IMR-90 (cell line): ENCODE data around the gene LGALS4. TPM values are rescaled to one million over a fixed set of nuclear protein-coding genes. Genes with fewer than 3 reads are reported as not detected.
A peak's percentile ranks its signal among the peaks of the same experiment; 100 is the strongest.

ENCODE experiments used
- ATAC-seq: fragments of 200-7000 bp; cut with Tn5 transposase; 2 replicates; pipeline ENCODE4 v1.9.1; 2020; ENCODE audit warnings: low read depth, mild to moderate bottlenecking, moderate library complexity
- BruUV-seq: library from RNA; stranded (reverse); fragments of 400-500 nt; replicated peaks from 2 replicates; lab custom pipeline; 2021; lab: Mats Ljungman, UMichigan
- CTCF ChIA-PET: fragments of 300-600 bp; formaldehyde crosslinking; extraction: SDS; loops from one replicate; lab custom pipeline; 2021; ENCODE audit warnings: antibody characterized with exemption; lab: Yijun Ruan, JAX
- POLR2A ChIA-PET: fragments of 300-600 bp; sonication (Branson Sonifier 250); formaldehyde crosslinking; loops from one replicate; lab custom pipeline; 2022; ENCODE audit warnings: antibody characterized with exemption; ENCODE audit not compliant: unreplicated experiment; lab: Charles Lee
- DNase-seq: peaks from one replicate; pipeline ENCODE4 v3.0.0; 2013
- H2AFZ ChIP-seq: replicated peaks from 2 replicates; pipeline ENCODE3; 2013; ENCODE audit warnings: low read length, mild to moderate bottlenecking; ENCODE audit not compliant: poor library complexity
- H2AK5ac ChIP-seq: 2 replicates; pipeline ENCODE4 v1.6.1; 2013; ENCODE audit warnings: low read depth, low read length, inconsistent platforms
- H2AK9ac ChIP-seq: replicated peaks from 2 replicates; pipeline ENCODE3; 2013; ENCODE audit warnings: mild to moderate bottlenecking, low read depth, low read length, moderate library complexity; ENCODE audit not compliant: poor library complexity
- H2BK120ac ChIP-seq: 2 replicates; pipeline ENCODE4 v1.6.1; 2013; ENCODE audit warnings: low read depth, low read length, inconsistent platforms
- H2BK15ac ChIP-seq: 3 replicates; pipeline ENCODE4 v1.6.1; 2013; ENCODE audit warnings: low read depth, low read length, inconsistent platforms
- H2BK20ac ChIP-seq: 2 replicates; pipeline ENCODE4 v1.6.1; 2013; ENCODE audit warnings: low read depth, mild to moderate bottlenecking, inconsistent platforms, low read length, moderate library complexity
- H2BK5ac ChIP-seq: 2 replicates; pipeline ENCODE4 v1.6.1; 2013; ENCODE audit warnings: mild to moderate bottlenecking, low read depth, low read length, inconsistent platforms; ENCODE audit not compliant: poor library complexity, severe bottlenecking
- H3K14ac ChIP-seq: replicated peaks from 2 replicates; pipeline ENCODE4 v1.6.1; 2013; ENCODE audit warnings: low read depth, low read length, inconsistent platforms
- H3K18ac ChIP-seq: 2 replicates; pipeline ENCODE4 v1.6.1; 2013; ENCODE audit warnings: low read depth, low read length, control low read depth
- H3K23ac ChIP-seq: 2 replicates; pipeline ENCODE4 v1.6.1; 2013; ENCODE audit warnings: low read depth, low read length, inconsistent platforms
- H3K27ac ChIP-seq: 2 replicates; pipeline ENCODE4 v1.5.1; 2013; ENCODE audit warnings: mild to moderate bottlenecking, control low read depth, low read length; ENCODE audit not compliant: insufficient read depth
- H3K27me3 ChIP-seq: 2 replicates; pipeline ENCODE4 v1.6.1; 2013; ENCODE audit warnings: low read length; ENCODE audit not compliant: control insufficient read depth, insufficient read depth
- H3K36me3 ChIP-seq: 2 replicates; pipeline ENCODE4 v1.6.1; 2013; ENCODE audit warnings: low read length, mixed read lengths; ENCODE audit not compliant: control insufficient read depth, insufficient read depth
- H3K4ac ChIP-seq: 2 replicates; pipeline ENCODE4 v1.6.1; 2013; ENCODE audit warnings: low read depth, low read length, inconsistent platforms
- H3K4me1 ChIP-seq: 2 replicates; pipeline ENCODE4 v1.6.1; 2013; ENCODE audit warnings: low read length, mixed read lengths; ENCODE audit not compliant: control insufficient read depth, insufficient read depth
- H3K4me2 ChIP-seq: 2 replicates; pipeline ENCODE4 v1.6.1; 2013; ENCODE audit warnings: low read depth, mild to moderate bottlenecking, control low read depth, low read length, moderate library complexity
- H3K4me3 ChIP-seq: 2 replicates; pipeline ENCODE4 v1.5.1; 2013; ENCODE audit warnings: low read depth, mild to moderate bottlenecking, control low read depth, low read length, moderate library complexity; ENCODE audit not compliant: insufficient read depth
- H3K56ac ChIP-seq: 2 replicates; pipeline ENCODE4 v1.6.1; 2013; ENCODE audit warnings: low read length, inconsistent platforms; ENCODE audit not compliant: insufficient read depth; ENCODE audit errors: extremely low read depth
- H3K79me1 ChIP-seq, 2 experiments: 2 replicates each; pipeline ENCODE4 v1.6.1; 2013; ENCODE audit warnings: low read length in 2 of 2, inconsistent platforms in 1 of 2, low read depth in 1 of 2
- H3K9ac ChIP-seq: 2 replicates; pipeline ENCODE4 v1.6.1; 2013; ENCODE audit warnings: low read depth, low read length, control low read depth
- H3K9me1 ChIP-seq: 2 replicates; pipeline ENCODE4 v1.6.1; 2013; ENCODE audit warnings: low read length, inconsistent platforms; ENCODE audit not compliant: insufficient read depth
- H3K9me3 ChIP-seq: 2 replicates; pipeline ENCODE4 v1.6.1; 2013; ENCODE audit warnings: low read length; ENCODE audit not compliant: control insufficient read depth, insufficient read depth
- H4K20me1 ChIP-seq: 2 replicates; pipeline ENCODE4 v1.6.1; 2013; ENCODE audit warnings: low read length, inconsistent platforms; ENCODE audit not compliant: insufficient read depth
- H4K5ac ChIP-seq: 2 replicates; pipeline ENCODE4 v1.6.1; 2013; ENCODE audit warnings: mild to moderate bottlenecking, low read depth, low read length, control low read depth
- H4K8ac ChIP-seq, 2 experiments: 2 replicates each; pipeline ENCODE4 v1.6.1; 2013; ENCODE audit warnings: low read depth in 2 of 2, low read length in 2 of 2, control low read depth in 1 of 2, inconsistent platforms in 1 of 2
- H4K91ac ChIP-seq: 2 replicates; pipeline ENCODE4 v1.6.1; 2013; ENCODE audit warnings: low read depth, low read length, inconsistent platforms; ENCODE audit not compliant: insufficient read depth
- BHLHE40 ChIP-seq: fragments of 150-350 bp; IDR thresholded peaks from 2 replicates; pipeline ENCODE4 v1.6.1; 2016; ENCODE audit warnings: mild to moderate bottlenecking, low read depth, low read length
- CEBPB ChIP-seq: IDR thresholded peaks from 2 replicates; pipeline ENCODE4 v1.6.1; 2012; ENCODE audit warnings: low read depth, low read length, improper control_type of control experiment
- CHD1 ChIP-seq: IDR thresholded peaks from 2 replicates; pipeline ENCODE4 v1.6.1; 2012; ENCODE audit warnings: low read depth, low read length, improper control_type of control experiment
- MAFK ChIP-seq: IDR thresholded peaks from 2 replicates; pipeline ENCODE4 v1.6.1; 2012; ENCODE audit warnings: low read depth, low read length, improper control_type of control experiment
- MXI1 ChIP-seq: IDR thresholded peaks from 2 replicates; pipeline ENCODE4 v1.6.1; 2012; ENCODE audit warnings: low read depth, mild to moderate bottlenecking, low read length, moderate library complexity, borderline replicate concordance
- RAD21 ChIP-seq: IDR thresholded peaks from 2 replicates; pipeline ENCODE4 v1.6.1; 2012; ENCODE audit warnings: low read length, improper control_type of control experiment
- RCOR1 ChIP-seq: IDR thresholded peaks from 2 replicates; pipeline ENCODE4 v1.6.1; 2012; ENCODE audit warnings: mild to moderate bottlenecking, low read length, improper control_type of control experiment; ENCODE audit not compliant: insufficient replicate concordance
- SMC3 ChIP-seq: fragments of 150-350 bp; IDR thresholded peaks from 2 replicates; pipeline ENCODE4 v1.6.1; 2016; ENCODE audit warnings: low read depth, mild to moderate bottlenecking, antibody characterized with exemption, low read length, moderate library complexity
- WGBS, 2 experiments: methylation state at CpG; one replicate each; pipeline versions ENCODE4 v1.1.5 to v1.1.7; 2013; ENCODE audit warnings: missing lambda C conversion rate in 2 of 2; ENCODE audit not compliant: insufficient read length in 1 of 2; ENCODE audit errors: extremely low coverage in 2 of 2; 5-methylcytosine and 5-hydroxymethylcytosine counted together
- dilution Hi-C: fragments of 300-500 bp; cut with HindIII; formaldehyde crosslinking; loops from one replicate; pipeline ENCODE4 v1.14.3; 2018; ENCODE audit warnings: low sequenced_read_pairs; ENCODE audit not compliant: unreplicated experiment
- in situ Hi-C: fragments of 300-500 bp; cut with MboI; formaldehyde crosslinking; loops from 3 replicates; pipeline ENCODE4 v1.14.3; 2019; ENCODE audit warnings: low sequenced_read_pairs, inconsistent platforms, mixed read lengths
- intact Hi-C: fragments of 100-400 bp; cut with micrococcal nuclease; formaldehyde crosslinking; loops from 2 replicates; pipeline ENCODE4 v1.10.0; 2022
- polyA plus RNA-seq, 3 experiments: library from polyadenylated mRNA; depleted of rRNA; stranded (reverse); fragments of >200 nt; gene quantifications; 2 replicates each; pipeline ENCODE4 v1.2.3, GENCODE V29; 2012; ENCODE audit warnings: low replicate concordance in 1 of 3
- total RNA-seq: library from RNA; depleted of rRNA; stranded (reverse); fragments of >200 nt; gene quantifications from 2 replicates; pipeline ENCODE4 v1.2.3, GENCODE V29; 2012
- TF ChIP-seq, protein P1 (sequence below): conservative IDR thresholded peaks from 2 replicates; pipeline ENCODE4 v1.5.1; 2012; ENCODE audit warnings: mild to moderate bottlenecking, low read depth, low read length, improper control_type of control experiment

LGALS4 gene
- total and polyA plus RNA-seq, 2 of the 4 experiments (the other 2 are of a cell fraction) = 0.29 TPM; not detected in 1

DNA sequence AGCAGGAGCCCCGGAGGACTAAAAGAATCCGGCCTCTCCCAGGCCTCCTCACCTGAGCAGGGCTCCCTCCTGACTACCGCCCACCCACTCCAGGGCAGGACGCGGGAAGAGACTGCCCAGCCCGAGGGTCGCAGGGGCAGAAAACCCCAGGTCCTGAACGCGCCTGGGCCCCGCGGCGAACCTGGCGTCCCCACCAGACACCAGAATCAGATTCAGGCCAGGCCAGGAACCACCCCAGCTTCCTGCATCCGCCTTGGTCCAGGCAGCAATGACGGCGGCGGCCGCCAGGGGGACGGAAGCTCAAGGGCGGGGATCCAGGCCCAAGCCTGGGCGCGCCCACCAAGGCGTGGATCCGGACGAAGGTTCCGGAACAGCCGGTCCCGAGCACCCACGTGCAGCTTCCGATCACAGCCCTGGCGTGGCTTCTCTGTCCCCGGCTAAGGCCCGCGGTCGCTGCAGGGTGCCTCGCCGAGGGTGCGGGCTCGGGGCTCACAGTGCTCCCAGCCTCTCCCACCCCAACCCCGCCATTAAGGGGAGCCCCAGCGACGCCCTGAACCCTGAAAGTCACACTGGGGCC lies 43.0 kb downstream of the LGALS4 start:
- no TSS peak for BruUV-seq
- Histone ChIP-seq H3K4me2 (no peak overlapping the region; the same call in 1 of the 2 replicates), H2BK20ac (no peak overlapping the region), H2AK9ac (peak overlapping the region; percentile 55), H3K36me3 (no peaks in the 10 kb centered on the region), H3K18ac (no peak overlapping the region), H3K4ac (no peak overlapping the region), H4K20me1 (no peaks in the 10 kb centered on the region), H3K4me3 (no peak overlapping the region), H2BK5ac (no peak overlapping the region), H3K27ac (no peak overlapping the region), H2AK5ac (no peak overlapping the region; the same call in 1 of the 2 replicates), H3K79me1 (no peaks in the 10 kb centered on the region), H3K4me1 (no peaks in the 10 kb centered on the region), H3K9me1 (no peaks in the 10 kb centered on the region), H2BK15ac (no peak overlapping the region), H4K91ac (0 out of 2 replicates have a peak overlapping the region, but pooled peaks have one; percentile 41), H3K9ac (no peak overlapping the region), H3K27me3 (no peaks in the 10 kb centered on the region), H3K9me3 (no peaks in the 10 kb centered on the region), H2BK120ac (peak overlapping the region; percentile 6; the same call in 1 of the 2 replicates), H3K23ac (no peak overlapping the region), H3K14ac (no peak overlapping the region), H4K8ac (peak overlapping the region; percentile 69 to 92; a peak in 3 of 4 replicates), H2AFZ (peak overlapping the region; percentile 86), H4K5ac (peak overlapping the region; percentile 61), H3K56ac (no peak overlapping the region)
- TF ChIP-seq CHD1 (no peak), MAFK (no peak), SMC3 (peak; percentile 27; the same call in 1 of the 2 replicates), BHLHE40 (no peak), MXI1 (peak; percentile 42; the same call in 1 of the 2 replicates), CEBPB (no peak), RAD21 (peak; percentile 48), RCOR1 (no peak)
- TF ChIP-seq, protein P1, sequence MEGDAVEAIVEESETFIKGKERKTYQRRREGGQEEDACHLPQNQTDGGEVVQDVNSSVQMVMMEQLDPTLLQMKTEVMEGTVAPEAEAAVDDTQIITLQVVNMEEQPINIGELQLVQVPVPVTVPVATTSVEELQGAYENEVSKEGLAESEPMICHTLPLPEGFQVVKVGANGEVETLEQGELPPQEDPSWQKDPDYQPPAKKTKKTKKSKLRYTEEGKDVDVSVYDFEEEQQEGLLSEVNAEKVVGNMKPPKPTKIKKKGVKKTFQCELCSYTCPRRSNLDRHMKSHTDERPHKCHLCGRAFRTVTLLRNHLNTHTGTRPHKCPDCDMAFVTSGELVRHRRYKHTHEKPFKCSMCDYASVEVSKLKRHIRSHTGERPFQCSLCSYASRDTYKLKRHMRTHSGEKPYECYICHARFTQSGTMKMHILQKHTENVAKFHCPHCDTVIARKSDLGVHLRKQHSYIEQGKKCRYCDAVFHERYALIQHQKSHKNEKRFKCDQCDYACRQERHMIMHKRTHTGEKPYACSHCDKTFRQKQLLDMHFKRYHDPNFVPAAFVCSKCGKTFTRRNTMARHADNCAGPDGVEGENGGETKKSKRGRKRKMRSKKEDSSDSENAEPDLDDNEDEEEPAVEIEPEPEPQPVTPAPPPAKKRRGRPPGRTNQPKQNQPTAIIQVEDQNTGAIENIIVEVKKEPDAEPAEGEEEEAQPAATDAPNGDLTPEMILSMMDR = peak; percentile 51
- DNase-seq = peak; percentile 38
- intact Hi-C loops (no loop called here), dilution Hi-C loops (no loop called here), in situ Hi-C loops (no loop called here)
- POLR2A ChIA-PET = interaction anchor here (0.5 kb wide), 1 partner anchor 16 kb away, joined by 5 read pairs; no protein-coding TSS in a partner anchor
- 20% methylated on average over 22 of the region's 42 CpGs; no CpG with 5 or more reads in 1 of the 2 experiments for WGBS, 2 experiments
- peak; percentile 79 for ATAC-seq
- CTCF ChIA-PET = interaction anchor here (1.0 to 1.6 kb wide), 5 partner anchors 8 to 81 kb away, joined by 3 to 8 read pairs (median 4); no protein-coding TSS in a partner anchor
